Ovary (tissue), 3 donors: ENCODE results near the gene MPV17L.
"Not testable (repeated sequence)": the region's sequence is repeated elsewhere in the genome, so short reads cannot be mapped to it uniquely, and the experiment has no call there.

Experiments
- CTCF ChIP-seq, 3 donors: fragments of 450-650 bp in 2 of 3; fragments of 200-600 bp in 1 of 3; IDR thresholded peaks; one replicate each; pipeline versions ENCODE4 v1.5.1 to v1.8.0; 2016 to 2022; ENCODE audit warnings: antibody characterized with exemption in 3 of 3, mild to moderate bottlenecking in 1 of 3
- EP300 ChIP-seq: sonication (generic); formaldehyde crosslinking; IDR thresholded peaks from one replicate; pipeline ENCODE4 v1.6.1; 2017; ENCODE audit warnings: antibody characterized with exemption
- POLR2A ChIP-seq: fragments of 450-650 bp; IDR thresholded peaks from one replicate; pipeline ENCODE4 v1.6.1; 2017; ENCODE audit warnings: antibody characterized with exemption, mild to moderate bottlenecking, moderate library complexity
- donor health status: DM: no; HTN: no; CAD: no.

DNA sequence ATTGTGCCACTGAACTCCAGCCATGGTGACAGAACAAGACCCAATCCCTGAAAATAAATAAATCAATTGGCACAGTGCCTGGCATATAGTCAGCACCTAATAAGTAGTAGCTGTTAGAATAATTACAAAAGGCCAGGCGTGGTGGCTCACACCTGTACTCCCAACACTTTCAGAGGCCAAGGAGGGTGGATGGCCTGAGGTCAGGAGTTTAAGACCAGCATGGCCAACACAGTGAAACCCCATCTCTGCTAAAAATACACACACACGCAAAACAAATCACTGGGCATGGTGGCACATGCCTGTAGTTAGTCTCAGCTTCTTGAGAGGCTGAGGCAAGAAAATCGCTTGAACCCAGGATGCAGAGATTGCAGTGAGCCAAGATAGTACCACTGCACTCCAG, 42.7 kb upstream of the MPV17L start:
- not testable (repeated sequence) for TF ChIP-seq CTCF (IDR thresholded peaks at IDR 0.05); POLR2A; EP300
